HCT116 (cell line): ENCODE results near the gene IL20RA. TPM values are rescaled to one million over a fixed set of nuclear protein-coding genes. Genes with fewer than 3 reads are reported as not detected.

Source experiments
- ATAC-seq: fragments of 200-7000 bp; cut with Tn5 transposase; 2 replicates; pipeline ENCODE4 v1.9.1; 2020; ENCODE audit warnings: mild to moderate bottlenecking, moderate library complexity
- BruUV-seq: library from RNA; stranded (reverse); fragments of 400-500 nt; replicated peaks from 2 replicates; lab custom pipeline; 2021; lab: Mats Ljungman, UMichigan
- CTCF ChIA-PET: fragments of 300-600 bp; sonication (Branson Sonifier 250); formaldehyde crosslinking; loops from one replicate; lab custom pipeline; 2021; ENCODE audit warnings: antibody characterized with exemption; lab: Charles Lee
- POLR2A ChIA-PET: fragments of 300-600, 350-600 bp; sonication (Branson Sonifier 250); formaldehyde crosslinking; loops from one replicate; lab custom pipeline; 2021; ENCODE audit warnings: antibody characterized with exemption; lab: Charles Lee
- RAD21 ChIA-PET, 2 experiments: fragments of 300-600 bp; sonication (Branson Sonifier 250); formaldehyde crosslinking; loops; one replicate each; lab custom pipeline; 2023; ENCODE audit warnings: low total read pairs in 2 of 2; ENCODE audit not compliant: uncharacterized antibody in 2 of 2, unreplicated experiment in 2 of 2, low non-redundant PET in 1 of 2; lab: Charles Lee
- DNase-seq: peaks from one replicate; pipeline ENCODE4 v3.0.0-alpha.2; 2010; ENCODE audit warnings: low read depth, low spot score
- H2AFZ ChIP-seq: fragments of 200-600 bp; shearing (Covaris generic), sonication (generic); 2 replicates; pipeline ENCODE4 v1.6.1; 2017; ENCODE audit warnings: low read depth, mixed run types, mixed read lengths, antibody characterized with exemption, low read length; ENCODE audit not compliant: poor library complexity, severe bottlenecking
- H3K27ac ChIP-seq: 2 replicates; pipeline ENCODE4 v1.5.1; 2012; ENCODE audit warnings: low read depth, low read length
- H3K27me3 ChIP-seq: fragments of 200-600 bp; sonication (generic); 2 replicates; pipeline ENCODE4 v1.6.1; 2016; ENCODE audit warnings: mixed run types, low read length, mixed read lengths; ENCODE audit not compliant: insufficient read depth
- H3K36me3 ChIP-seq, 2 experiments: fragments of 200-500 bp in 1 of 2; fragments of 200-600 bp in 1 of 2; sonication (Bioruptor generic) in 1 of 2; sonication (generic) in 1 of 2; 2 replicates each; pipeline versions ENCODE4 v1.5.1 to v1.6.1; 2014 to 2016; ENCODE audit warnings: low read length in 2 of 2, inconsistent platforms in 1 of 2, mixed read lengths in 1 of 2, mixed run types in 1 of 2; ENCODE audit not compliant: insufficient read depth in 2 of 2, control insufficient read depth in 1 of 2
- H3K4me1 ChIP-seq, 2 experiments: fragments of 200-600 bp in 1 of 2; sonication (generic) in 1 of 2; 2 replicates each; pipeline versions ENCODE4 v1.5.1 to v1.6.1; 2012 to 2017; ENCODE audit warnings: low read length in 2 of 2, inconsistent platforms in 1 of 2, mild to moderate bottlenecking in 1 of 2, mixed read lengths in 1 of 2, mixed run types in 1 of 2, moderate library complexity in 1 of 2; ENCODE audit not compliant: insufficient read depth in 2 of 2, control insufficient read depth in 1 of 2
- H3K4me2 ChIP-seq: fragments of 200-600 bp; sonication (generic); 2 replicates; pipeline ENCODE4 v1.6.1; 2017; ENCODE audit warnings: mixed run types, low read length, mixed read lengths
- H3K4me3 ChIP-seq, 2 experiments: fragments of 200-600 bp in 1 of 2; sonication (generic) in 1 of 2; replicated peaks in 1 of 2; 2 replicates each; pipeline ENCODE4 v1.5.1; 2011 to 2016; ENCODE audit warnings: low read length in 2 of 2, control low read depth in 1 of 2, low read depth in 1 of 2, mild to moderate bottlenecking in 1 of 2, mixed read lengths in 1 of 2, mixed run types in 1 of 2
- H3K79me2 ChIP-seq: fragments of 200-600 bp; sonication (generic); 2 replicates; pipeline ENCODE4 v1.6.1; 2017; ENCODE audit warnings: mild to moderate bottlenecking, mixed run types, low read length, moderate library complexity, mixed read lengths; ENCODE audit not compliant: insufficient read depth
- H3K9ac ChIP-seq: fragments of 200-600 bp; sonication (generic); 2 replicates; pipeline ENCODE4 v1.6.1; 2016; ENCODE audit warnings: low read length, mixed read lengths
- H3K9me2 ChIP-seq: fragments of 200-600 bp; sonication (generic), shearing (Covaris generic); 2 replicates; pipeline ENCODE4 v1.6.1; 2017; ENCODE audit warnings: mixed run types, mild to moderate bottlenecking, moderate library complexity; ENCODE audit not compliant: insufficient read depth
- H3K9me3 ChIP-seq, 2 experiments: fragments of 200-500 bp in 1 of 2; fragments of 200-600 bp in 1 of 2; sonication (Bioruptor generic) in 1 of 2; sonication (generic) in 1 of 2; 2 replicates each; pipeline ENCODE4 v1.6.1; 2014 to 2017; ENCODE audit warnings: low read length in 2 of 2, mixed read lengths in 2 of 2, inconsistent platforms in 1 of 2, low read depth in 1 of 2, mild to moderate bottlenecking in 1 of 2, mixed run types in 1 of 2, moderate library complexity in 1 of 2; ENCODE audit not compliant: control insufficient read depth in 1 of 2, insufficient read depth in 1 of 2
- H4K20me1 ChIP-seq: fragments of 200-600 bp; sonication (generic), shearing (Covaris generic); 2 replicates; pipeline ENCODE4 v1.6.1; 2017; ENCODE audit warnings: mixed run types, mild to moderate bottlenecking, moderate library complexity; ENCODE audit not compliant: insufficient read depth
- ELF1 ChIP-seq: IDR thresholded peaks from 2 replicates; pipeline ENCODE4 v1.6.1; 2012; ENCODE audit warnings: low read depth, borderline replicate concordance
- EZH2 ChIP-seq: fragments of 200-600 bp; sonication (generic); IDR thresholded peaks from 2 replicates; pipeline ENCODE4 v1.6.1; 2017; ENCODE audit warnings: antibody characterized with exemption, mixed run types
- FOSL1 ChIP-seq: IDR thresholded peaks from 2 replicates; pipeline ENCODE4 v1.6.1; 2012; ENCODE audit warnings: low read depth
- POLR2A ChIP-seq: IDR thresholded peaks from 2 replicates; pipeline ENCODE4 v1.7.0; 2011; ENCODE audit warnings: borderline replicate concordance; ENCODE audit not compliant: insufficient read depth, insufficient read length; ENCODE audit errors: extremely low read depth
- POLR2AphosphoS5 ChIP-seq: IDR thresholded peaks from 2 replicates; pipeline ENCODE4 v1.6.1; 2011; ENCODE audit warnings: mild to moderate bottlenecking, low read depth, low read length, moderate library complexity
- SRF ChIP-seq: IDR thresholded peaks from 2 replicates; pipeline ENCODE4 v1.6.1; 2012; ENCODE audit warnings: low read depth
- TCF7L2 ChIP-seq: IDR thresholded peaks from 2 replicates; pipeline ENCODE4 v1.7.0; 2011; ENCODE audit warnings: borderline replicate concordance, inconsistent platforms; ENCODE audit not compliant: insufficient read depth, insufficient read length; ENCODE audit errors: extremely low read depth
- ZFX ChIP-seq: fragments of 450-650 bp; IDR thresholded peaks from 2 replicates; pipeline ENCODE4 v1.6.1; 2017
- ZNF274 ChIP-seq: fragments of 200-500 bp; sonication (Bioruptor generic); IDR thresholded peaks from 2 replicates; pipeline ENCODE4 v1.6.1; 2014; ENCODE audit warnings: mild to moderate bottlenecking, low read depth, low read length, inconsistent platforms
- intact Hi-C: fragments of 100-400 bp; cut with micrococcal nuclease; formaldehyde crosslinking; loops from 2 replicates; pipeline ENCODE4 v1.10.0; 2022
- total RNA-seq: library from RNA; stranded (reverse); gene quantifications from one replicate; pipeline ENCODE4 v1.2.1, GENCODE V29; 2021; ENCODE audit not compliant: unreplicated experiment
- TF ChIP-seq, protein P1 (sequence below): IDR thresholded peaks from 2 replicates; pipeline ENCODE4 v1.6.1; 2011; ENCODE audit warnings: mild to moderate bottlenecking, low read length, moderate library complexity; ENCODE audit not compliant: insufficient replicate concordance; ENCODE audit errors: extremely low read depth
- TF ChIP-seq, protein P2 (sequence below): IDR thresholded peaks from 2 replicates; pipeline ENCODE4 v1.6.1; 2012

Gene IL20RA
- total RNA-seq, 1 experiment from 2014 or later, result 1.1 TPM

DNA sequence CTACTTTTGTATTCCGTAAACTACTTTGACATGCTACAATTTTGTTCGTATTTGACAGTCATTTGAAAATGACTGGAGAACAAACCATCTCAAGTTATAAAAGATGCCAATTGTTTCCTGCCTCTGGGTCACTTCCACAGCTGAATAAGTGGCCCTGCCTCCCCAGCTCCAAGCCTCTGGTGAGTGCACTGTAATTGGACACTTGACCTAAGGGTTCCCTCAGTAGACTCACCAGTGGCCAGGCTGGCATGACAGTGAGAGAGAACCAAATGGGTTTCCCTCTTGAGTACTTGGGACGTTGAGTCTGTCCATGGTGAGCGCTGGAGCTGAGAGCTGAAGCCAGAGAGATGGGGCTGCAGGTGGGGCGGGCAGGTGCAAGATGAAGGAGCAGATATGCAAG lies 65.6 kb downstream of the IL20RA start:
- no peaks in the 10 kb centered on the region for H4K20me1 ChIP-seq
- TF ChIP-seq FOSL1, result no peak
- TF ChIP-seq EZH2, result no peak
- no peak for TF ChIP-seq ZFX
- TF ChIP-seq TCF7L2, result no peak
- TF ChIP-seq, protein P1, sequence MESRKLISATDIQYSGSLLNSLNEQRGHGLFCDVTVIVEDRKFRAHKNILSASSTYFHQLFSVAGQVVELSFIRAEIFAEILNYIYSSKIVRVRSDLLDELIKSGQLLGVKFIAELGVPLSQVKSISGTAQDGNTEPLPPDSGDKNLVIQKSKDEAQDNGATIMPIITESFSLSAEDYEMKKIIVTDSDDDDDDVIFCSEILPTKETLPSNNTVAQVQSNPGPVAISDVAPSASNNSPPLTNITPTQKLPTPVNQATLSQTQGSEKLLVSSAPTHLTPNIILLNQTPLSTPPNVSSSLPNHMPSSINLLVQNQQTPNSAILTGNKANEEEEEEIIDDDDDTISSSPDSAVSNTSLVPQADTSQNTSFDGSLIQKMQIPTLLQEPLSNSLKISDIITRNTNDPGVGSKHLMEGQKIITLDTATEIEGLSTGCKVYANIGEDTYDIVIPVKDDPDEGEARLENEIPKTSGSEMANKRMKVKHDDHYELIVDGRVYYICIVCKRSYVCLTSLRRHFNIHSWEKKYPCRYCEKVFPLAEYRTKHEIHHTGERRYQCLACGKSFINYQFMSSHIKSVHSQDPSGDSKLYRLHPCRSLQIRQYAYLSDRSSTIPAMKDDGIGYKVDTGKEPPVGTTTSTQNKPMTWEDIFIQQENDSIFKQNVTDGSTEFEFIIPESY, result no peak
- TF ChIP-seq, protein P2, sequence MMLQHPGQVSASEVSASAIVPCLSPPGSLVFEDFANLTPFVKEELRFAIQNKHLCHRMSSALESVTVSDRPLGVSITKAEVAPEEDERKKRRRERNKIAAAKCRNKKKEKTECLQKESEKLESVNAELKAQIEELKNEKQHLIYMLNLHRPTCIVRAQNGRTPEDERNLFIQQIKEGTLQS, result no peak
- TF ChIP-seq ZNF274, result no peak
- TF ChIP-seq POLR2A, result no peak
- no peak for TF ChIP-seq SRF
- TF ChIP-seq ELF1, result no peak
- TF ChIP-seq POLR2AphosphoS5, result no peak
- H3K27ac ChIP-seq, result no peak overlapping the region
- intact Hi-C loops, result no loop called here
- H3K27me3 ChIP-seq, result no peaks in the 10 kb centered on the region
- ChIA-PET POLR2A (no interaction called here), RAD21 (no interaction called here), CTCF (no interaction called here)
- H2AFZ ChIP-seq, result no peak overlapping the region
- no peaks in the 10 kb centered on the region for H3K79me2 ChIP-seq
- H3K4me3 ChIP-seq, result no peak overlapping the region
- H3K4me1 ChIP-seq, result no peaks in the 10 kb centered on the region
- DNase-seq (no peak), ATAC-seq (no peak)
- H3K9me3 ChIP-seq, result no peaks in the 10 kb centered on the region
- H3K36me3 ChIP-seq, result no peaks in the 10 kb centered on the region
- BruUV-seq, result no TSS peak
- H3K4me2 ChIP-seq, result no peak overlapping the region
- no peak overlapping the region for H3K9ac ChIP-seq
- no peaks in the 10 kb centered on the region for H3K9me2 ChIP-seq
